ENCODE measurements around the gene GPR180.

DNA sequence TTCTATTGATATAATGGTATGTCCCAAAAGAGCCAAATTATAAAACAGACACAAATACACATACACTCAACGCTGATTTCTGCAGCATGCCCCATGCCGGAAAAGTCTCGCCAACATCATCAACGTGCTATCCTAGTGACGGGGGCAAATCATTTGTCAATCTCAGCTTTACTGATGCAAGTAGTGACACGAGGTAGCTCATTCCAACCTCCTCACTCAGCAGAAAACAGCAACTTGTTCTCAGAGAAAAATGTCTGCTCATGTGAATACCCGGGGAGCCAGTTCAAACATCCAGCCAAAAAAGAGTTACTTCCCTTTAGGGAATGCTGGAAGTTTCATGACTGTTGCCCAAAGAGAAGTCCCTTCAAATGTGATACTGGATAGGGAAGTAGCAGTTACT lies 64.4 kb downstream of the GPR180 start:
- TF ChIP-seq CTCF (conservative IDR thresholded peaks at IDR 0.05; ENCODE audit: low read length) (no peak), EZH2phosphoT487 (IDR thresholded peaks at IDR 0.05; ENCODE audit: borderline replicate concordance) (no peak)

Data from Loucy (cell line).